ENCODE results near the gene DLG5. TPM values are rescaled to one million over a fixed set of nuclear protein-coding genes. Genes with fewer than 3 reads are reported as not detected.

The DLG5 gene
- total and polyA plus RNA-seq, 9 of the 15 experiments (the other 6 are each of a cell fraction or from before 2014, with no cell fraction given): 1.4 to 26.8 (median 11.2) TPM

GRCh38 chr10:77854115-77854514 is 72.4 kb downstream of the DLG5 start (continued):
- no peak for TF ChIP-seq ESRRA (IDR thresholded peaks at IDR 0.05; ENCODE audit: borderline replicate concordance, low read depth)
- no peak for TF ChIP-seq ARID2 (IDR thresholded peaks at IDR 0.05)
- TF ChIP-seq IRF2 (CRISPR knock-in tag; IDR thresholded peaks at IDR 0.05): no peak
- no peak for TF ChIP-seq E2F4 (CRISPR knock-in tag; IDR thresholded peaks at IDR 0.05; ENCODE audit: low read depth)
- no peak for TF ChIP-seq FOXK2 (conservative IDR thresholded peaks at IDR 0.05 in 1 of 2, IDR thresholded peaks at IDR 0.05 in 1 of 2; ENCODE audit: low read depth in 2 of 2)
- no peak for TF ChIP-seq HDAC1 (IDR thresholded peaks at IDR 0.05)
- TF ChIP-seq IRF9 (tag; IDR thresholded peaks at IDR 0.05): no peak
- TF ChIP-seq, protein P1, sequence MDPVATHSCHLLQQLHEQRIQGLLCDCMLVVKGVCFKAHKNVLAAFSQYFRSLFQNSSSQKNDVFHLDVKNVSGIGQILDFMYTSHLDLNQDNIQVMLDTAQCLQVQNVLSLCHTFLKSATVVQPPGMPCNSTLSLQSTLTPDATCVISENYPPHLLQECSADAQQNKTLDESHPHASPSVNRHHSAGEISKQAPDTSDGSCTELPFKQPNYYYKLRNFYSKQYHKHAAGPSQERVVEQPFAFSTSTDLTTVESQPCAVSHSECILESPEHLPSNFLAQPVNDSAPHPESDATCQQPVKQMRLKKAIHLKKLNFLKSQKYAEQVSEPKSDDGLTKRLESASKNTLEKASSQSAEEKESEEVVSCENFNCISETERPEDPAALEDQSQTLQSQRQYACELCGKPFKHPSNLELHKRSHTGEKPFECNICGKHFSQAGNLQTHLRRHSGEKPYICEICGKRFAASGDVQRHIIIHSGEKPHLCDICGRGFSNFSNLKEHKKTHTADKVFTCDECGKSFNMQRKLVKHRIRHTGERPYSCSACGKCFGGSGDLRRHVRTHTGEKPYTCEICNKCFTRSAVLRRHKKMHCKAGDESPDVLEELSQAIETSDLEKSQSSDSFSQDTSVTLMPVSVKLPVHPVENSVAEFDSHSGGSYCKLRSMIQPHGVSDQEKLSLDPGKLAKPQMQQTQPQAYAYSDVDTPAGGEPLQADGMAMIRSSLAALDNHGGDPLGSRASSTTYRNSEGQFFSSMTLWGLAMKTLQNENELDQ (CRISPR knock-in tag; IDR thresholded peaks at IDR 0.05; ENCODE audit: borderline replicate concordance): no peak
- TF ChIP-seq STAG1 (CRISPR knock-in tag; IDR thresholded peaks at IDR 0.05; ENCODE audit: borderline replicate concordance): no peak
- no peak for TF ChIP-seq FOXP4 (CRISPR knock-in tag; IDR thresholded peaks at IDR 0.05; ENCODE audit: borderline replicate concordance)
